T-helper 17 cell (primary cell): ENCODE measurements around the gene ID1. TPM values are rescaled to one million over a fixed set of nuclear protein-coding genes. Genes with fewer than 3 reads are reported as not detected.
"Not testable (repeated sequence)": the region's sequence is repeated elsewhere in the genome, so short reads cannot be mapped to it uniquely, and the experiment has no call there.

Experiments used
- ATAC-seq: fragments of 150-1000 bp; cut with Tn5 transposase; 2 replicates; pipeline ENCODE4 v1.10.0; 2021; ENCODE audit warnings: mild to moderate bottlenecking, moderate library complexity
- DNase-seq, 3 donors: peaks; one replicate each; pipeline versions ENCODE4 v3.0.0 to v3.0.0-alpha.2; 2020 to 2021
- H3K9me3 ChIP-seq: one replicate; pipeline ENCODE4 v1.7.0; 2013; ENCODE audit warnings: low read length, mild to moderate bottlenecking; ENCODE audit not compliant: control insufficient read depth, poor library complexity, severe bottlenecking
- H3K27ac Mint-ChIP-seq: one replicate; pipeline ENCODE4 v1.8.0; 2022; ENCODE audit warnings: mild to moderate bottlenecking, moderate library complexity, mixed read lengths
- H3K27me3 Mint-ChIP-seq: one replicate; pipeline ENCODE4 v1.8.0; 2022; ENCODE audit warnings: mixed read lengths
- H3K36me3 Mint-ChIP-seq: one replicate; pipeline ENCODE4 v1.8.0; 2022; ENCODE audit warnings: low read depth, mixed read lengths
- H3K4me1 Mint-ChIP-seq: one replicate; pipeline ENCODE4 v1.8.0; 2022; ENCODE audit warnings: mild to moderate bottlenecking, mixed read lengths
- H3K4me3 Mint-ChIP-seq: one replicate; pipeline ENCODE4 v1.8.0; 2022; ENCODE audit warnings: mild to moderate bottlenecking, moderate library complexity, mixed read lengths
- total RNA-seq, 4 donors: library from RNA in 2 of 4; stranded (reverse) in 2 of 4; gene quantifications; one replicate each; pipeline ENCODE4 v1.2.3 and lab custom pipeline; 2022 to 2026

ID1 gene
- total RNA-seq, 2 donors from 2014 or later = 3.5 to 6.8 TPM

- Mint-ChIP-seq H3K4me3 (no peak overlapping the region), H3K36me3 (peaks cover 2% of the 10 kb centered on the region), H3K27ac (no peak overlapping the region), H3K27me3 (peaks cover 17% of the 10 kb centered on the region), H3K4me1 (peaks cover 11% of the 10 kb centered on the region)
- DNase-seq (no peak), ATAC-seq (no peak)
- no peaks in the 10 kb centered on the region for H3K9me3 ChIP-seq
Measured at GRCh38 chr20:31642837-31643236, 37.7 kb downstream of the ID1 start.

- Mint-ChIP-seq H3K4me1 (peaks cover 11% of the 10 kb centered on the region), H3K27ac (no peak overlapping the region), H3K36me3 (peaks cover 2% of the 10 kb centered on the region), H3K4me3 (no peak overlapping the region), H3K27me3 (peaks cover 17% of the 10 kb centered on the region)
- H3K9me3 ChIP-seq = no peaks in the 10 kb centered on the region
- DNase-seq (no peak), ATAC-seq (no peak)
Measured at GRCh38 chr20:31643522-31643921, 38.4 kb downstream of the ID1 start.

- ATAC-seq = no peak
- Mint-ChIP-seq H3K4me1 (peaks cover 11% of the 10 kb centered on the region), H3K4me3 (no peak overlapping the region), H3K36me3 (peaks cover 2% of the 10 kb centered on the region), H3K27ac (no peak overlapping the region), H3K27me3 (peaks cover 15% of the 10 kb centered on the region)
- DNase-seq = no peak
- H3K9me3 ChIP-seq = no peaks in the 10 kb centered on the region
Measured at GRCh38 chr20:31644701-31645100, 39.6 kb downstream of the ID1 start.

GRCh38 chr20:31648104-31648503 is 43.0 kb downstream of the ID1 start:
- not testable (repeated sequence) for DNase-seq, H3K9me3 ChIP-seq, H3K27me3 Mint-ChIP-seq, H3K27ac Mint-ChIP-seq, ATAC-seq, H3K4me3 Mint-ChIP-seq, H3K36me3 Mint-ChIP-seq, H3K4me1 Mint-ChIP-seq

DNA sequence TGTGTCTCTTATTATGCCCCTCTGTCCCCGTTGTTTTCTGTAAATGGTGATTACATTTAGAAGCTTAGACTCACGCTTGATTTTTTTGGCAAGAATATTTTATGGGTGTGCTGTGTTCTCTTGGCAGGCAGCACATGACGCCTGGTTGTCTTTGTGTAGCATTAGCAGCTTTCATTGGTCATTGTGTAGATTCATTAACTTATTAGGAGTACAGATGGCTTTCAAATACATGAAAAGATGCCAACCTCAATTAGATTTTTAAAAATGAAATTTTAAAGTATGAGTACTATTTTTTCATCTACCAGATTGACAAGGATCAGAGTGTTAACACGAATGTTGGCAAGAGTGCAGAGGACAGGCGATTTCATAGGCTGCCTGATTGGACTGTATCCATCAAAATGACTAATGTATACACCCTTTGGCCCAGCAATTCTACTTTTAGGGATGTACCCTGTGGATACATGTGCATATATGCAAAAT is 47.9 kb downstream of the ID1 start:
- DNase-seq = no peak
- no peaks in the 10 kb centered on the region for H3K27me3 Mint-ChIP-seq

DNA sequence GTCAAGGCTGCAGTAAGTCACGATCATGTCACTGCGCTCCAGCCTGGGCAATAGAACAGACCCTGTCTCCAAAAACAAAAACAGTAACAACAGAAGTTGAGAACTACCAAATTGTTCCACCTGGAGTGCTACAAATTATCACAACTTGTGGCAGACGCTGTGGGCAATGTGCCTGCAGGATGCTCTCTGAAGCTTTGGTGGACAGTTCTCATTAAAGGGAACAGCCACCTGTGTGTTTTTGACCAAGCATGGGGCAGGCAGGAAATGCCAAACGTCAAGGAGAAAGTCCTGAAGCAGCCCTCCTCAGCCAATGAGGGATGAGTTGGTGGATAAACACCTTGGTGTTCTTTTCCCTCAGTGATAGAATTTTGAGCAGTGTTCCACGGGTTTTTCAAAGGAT is 48.5 kb downstream of the ID1 start:
- H3K36me3 Mint-ChIP-seq = no peaks in the 10 kb centered on the region

More for the DNA sequence above, 47.9 kb downstream of the ID1 start:
- Mint-ChIP-seq H3K27ac (no peak overlapping the region), H3K4me3 (no peak overlapping the region), H3K36me3 (no peaks in the 10 kb centered on the region), H3K4me1 (no peaks in the 10 kb centered on the region)
- ATAC-seq = no peak
- no peaks in the 10 kb centered on the region for H3K9me3 ChIP-seq

GRCh38 chr20:31654534-31654933 is 49.4 kb downstream of the ID1 start:
- ATAC-seq = no peak
- no peak overlapping the region for H3K27ac Mint-ChIP-seq
- H3K36me3 Mint-ChIP-seq = no peaks in the 10 kb centered on the region

More for the DNA sequence above, 48.5 kb downstream of the ID1 start:
- Mint-ChIP-seq H3K4me1 (no peaks in the 10 kb centered on the region), H3K4me3 (no peak overlapping the region), H3K27me3 (no peaks in the 10 kb centered on the region), H3K27ac (no peak overlapping the region)
- DNase-seq (no peak), ATAC-seq (no peak)
- no peaks in the 10 kb centered on the region for H3K9me3 ChIP-seq

More at GRCh38 chr20:31654534-31654933, 49.4 kb downstream of the ID1 start:
- DNase-seq = no peak
- H3K27me3 Mint-ChIP-seq = no peaks in the 10 kb centered on the region
- H3K9me3 ChIP-seq = no peaks in the 10 kb centered on the region
- no peaks in the 10 kb centered on the region for H3K4me1 Mint-ChIP-seq
- H3K4me3 Mint-ChIP-seq = no peak overlapping the region

Other genes starting within 250 kb of the ID1 start
- not detected for gene DEFB118, start 236.7 kb upstream of the ID1 start, total RNA-seq
- not detected for gene DEFB119, start 214.7 kb upstream of the ID1 start, total RNA-seq
- gene DEFB121, start 199.1 kb upstream of the ID1 start, total RNA-seq = not detected
- gene DEFB123, start 164.7 kb upstream of the ID1 start, total RNA-seq = not detected
- not detected for gene DEFB124, start 130.2 kb upstream of the ID1 start, total RNA-seq
- gene REM1, start 130.0 kb upstream of the ID1 start, total RNA-seq = not detected
- 100 to 1,000 TPM; 154 to 177 TPM for gene HM13, start 90.8 kb upstream of the ID1 start, total RNA-seq
- gene COX4I2, start 32.6 kb downstream of the ID1 start, total RNA-seq = not detected
- 10 to 100 TPM; 35.6 to 59.1 TPM for gene BCL2L1, start 117.6 kb downstream of the ID1 start, total RNA-seq
- gene TPX2, start 134.0 kb downstream of the ID1 start, total RNA-seq = 1 to 10 TPM in 1 of 2 donors, under 1 TPM in 1; 0.57 to 2.0 TPM
- not detected for gene MYLK2, start 214.1 kb downstream of the ID1 start, total RNA-seq
- not detected for gene FOXS1, start 240.3 kb downstream of the ID1 start, total RNA-seq